Fibroblast of pulmonary artery (primary cell): ENCODE data around the gene NUP210L.
"Not testable (repeated sequence)": the region's sequence is repeated elsewhere in the genome, so short reads cannot be mapped to it uniquely, and the experiment has no call there.

ENCODE experiments used
- DNase-seq: peaks from one replicate; pipeline ENCODE4 v3.0.0-alpha.2; 2010; ENCODE audit warnings: low read depth
- H3K4me3 ChIP-seq: replicated peaks from 2 replicates; pipeline ENCODE4 v1.5.1; 2011; ENCODE audit warnings: low read depth, mild to moderate bottlenecking, control low read depth, low read length, moderate library complexity
- TF ChIP-seq, protein P1 (sequence below): IDR thresholded peaks from 2 replicates; pipeline ENCODE4 v1.5.1; 2011; ENCODE audit warnings: mild to moderate bottlenecking, control low read depth, low read length, inconsistent platforms; ENCODE audit errors: missing control alignments

Gene NUP210L

DNA sequence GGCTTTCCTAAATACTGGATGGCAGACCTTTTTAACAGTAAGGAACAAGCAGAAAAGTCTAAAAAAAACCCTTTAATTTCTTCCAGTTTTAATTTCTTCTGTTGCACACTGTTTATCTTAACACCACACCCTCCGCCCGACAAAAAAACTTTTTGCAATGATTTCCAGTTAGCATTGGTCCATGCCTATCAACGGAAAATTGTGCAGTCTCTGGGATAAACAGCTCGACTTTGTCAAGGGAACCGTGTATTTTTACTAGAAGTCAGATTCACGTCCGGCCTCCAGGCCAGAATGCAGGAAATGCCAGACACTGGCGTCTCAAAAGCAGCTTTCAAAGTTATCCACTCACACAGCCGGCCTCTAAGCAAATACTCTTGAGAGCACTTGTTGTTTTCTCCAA, 378 bp upstream of the NUP210L start:
- TF ChIP-seq, protein P1, sequence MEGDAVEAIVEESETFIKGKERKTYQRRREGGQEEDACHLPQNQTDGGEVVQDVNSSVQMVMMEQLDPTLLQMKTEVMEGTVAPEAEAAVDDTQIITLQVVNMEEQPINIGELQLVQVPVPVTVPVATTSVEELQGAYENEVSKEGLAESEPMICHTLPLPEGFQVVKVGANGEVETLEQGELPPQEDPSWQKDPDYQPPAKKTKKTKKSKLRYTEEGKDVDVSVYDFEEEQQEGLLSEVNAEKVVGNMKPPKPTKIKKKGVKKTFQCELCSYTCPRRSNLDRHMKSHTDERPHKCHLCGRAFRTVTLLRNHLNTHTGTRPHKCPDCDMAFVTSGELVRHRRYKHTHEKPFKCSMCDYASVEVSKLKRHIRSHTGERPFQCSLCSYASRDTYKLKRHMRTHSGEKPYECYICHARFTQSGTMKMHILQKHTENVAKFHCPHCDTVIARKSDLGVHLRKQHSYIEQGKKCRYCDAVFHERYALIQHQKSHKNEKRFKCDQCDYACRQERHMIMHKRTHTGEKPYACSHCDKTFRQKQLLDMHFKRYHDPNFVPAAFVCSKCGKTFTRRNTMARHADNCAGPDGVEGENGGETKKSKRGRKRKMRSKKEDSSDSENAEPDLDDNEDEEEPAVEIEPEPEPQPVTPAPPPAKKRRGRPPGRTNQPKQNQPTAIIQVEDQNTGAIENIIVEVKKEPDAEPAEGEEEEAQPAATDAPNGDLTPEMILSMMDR: no peak
- no peak overlapping the region for H3K4me3 ChIP-seq
- peak; percentile 89 for DNase-seq

DNA sequence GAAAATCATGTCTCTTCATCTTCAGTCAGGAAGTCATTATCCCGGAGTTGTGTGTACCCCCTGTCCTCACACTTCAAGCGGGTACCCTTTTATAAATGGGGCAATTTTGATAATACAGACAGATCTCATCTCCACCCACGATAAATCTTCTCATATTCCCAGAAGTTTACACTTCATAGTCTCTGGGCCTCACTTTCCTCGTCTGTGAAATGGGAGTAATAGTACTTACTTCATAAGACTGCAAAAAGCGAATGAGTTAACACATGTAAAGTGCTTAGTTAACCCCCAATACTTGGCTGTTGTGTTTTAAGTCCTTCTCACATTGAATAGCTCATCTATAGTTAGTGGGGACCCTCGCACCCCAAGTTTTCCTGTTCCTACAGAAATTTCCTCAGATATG, 820 bp downstream of the NUP210L start:
- TF ChIP-seq, protein P1: no peak

DNA sequence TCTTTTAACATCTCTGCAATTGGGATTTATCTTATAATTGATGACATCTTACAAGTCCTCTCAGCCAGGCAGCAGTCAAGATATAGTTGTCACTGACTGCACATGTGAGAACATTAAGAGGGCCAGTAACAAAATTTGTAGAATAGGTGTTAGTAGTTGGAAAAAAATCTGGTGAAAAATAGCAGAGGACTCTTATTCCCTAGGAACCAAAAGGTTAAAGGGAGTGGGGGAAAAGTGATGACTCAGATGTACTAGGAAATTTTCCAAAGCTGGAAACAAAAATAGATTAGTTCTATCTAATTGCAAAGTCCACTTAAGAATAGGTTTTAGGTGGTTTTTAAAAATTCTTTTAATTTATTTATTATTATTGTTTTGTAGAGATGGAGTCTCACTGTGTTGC, 3.6 kb downstream of the NUP210L start:
- peak; percentile 43 for DNase-seq
- TF ChIP-seq, protein P1: no peak
- no peak overlapping the region for H3K4me3 ChIP-seq

More for the DNA sequence above, 820 bp downstream of the NUP210L start:
- DNase-seq: no peak
- no peak overlapping the region for H3K4me3 ChIP-seq

DNA sequence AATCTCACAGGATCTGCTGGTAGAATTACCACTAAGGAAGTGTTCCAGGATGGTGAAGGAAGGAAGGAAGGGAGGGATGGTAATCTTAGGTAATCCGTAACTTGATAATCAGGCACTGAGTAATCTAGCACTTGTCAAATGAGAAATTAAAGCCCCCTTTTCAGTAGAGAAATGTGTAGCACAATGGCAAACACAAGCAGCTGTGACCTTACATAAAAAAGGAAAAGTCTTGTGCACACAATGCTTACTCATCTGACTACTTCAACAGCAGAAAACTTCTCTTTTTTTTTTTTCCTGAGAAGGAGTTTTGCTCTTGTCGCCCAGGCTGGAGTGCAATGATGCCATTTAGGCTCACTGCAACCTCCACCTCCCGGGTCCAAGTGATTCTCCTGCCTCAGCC, 6.1 kb downstream of the NUP210L start:
- TF ChIP-seq, protein P1: no peak
- no peak overlapping the region for H3K4me3 ChIP-seq
- peak; percentile 21 for DNase-seq

DNA sequence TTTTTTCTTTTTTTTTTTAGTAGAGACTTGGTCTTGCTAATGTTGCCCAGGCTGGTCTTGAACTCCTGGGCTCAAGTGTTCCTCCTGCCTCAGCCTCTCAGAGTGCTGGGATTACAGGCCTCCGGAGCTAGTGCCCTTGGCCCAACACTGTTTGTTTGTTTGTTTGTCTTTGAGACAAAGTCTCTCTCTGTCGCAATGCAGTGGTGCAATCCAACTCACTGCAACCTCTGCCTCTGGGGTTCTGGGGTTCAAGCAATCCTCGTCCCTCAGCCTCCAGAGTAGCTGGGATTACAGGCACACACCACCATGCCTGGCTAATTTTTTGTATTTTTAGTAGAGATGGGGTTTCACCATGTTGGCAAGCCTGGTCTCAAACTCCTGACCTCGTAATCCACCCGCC, 7.4 kb downstream of the NUP210L start:
- DNase-seq, H3K4me3 ChIP-seq: not testable (repeated sequence)

DNA sequence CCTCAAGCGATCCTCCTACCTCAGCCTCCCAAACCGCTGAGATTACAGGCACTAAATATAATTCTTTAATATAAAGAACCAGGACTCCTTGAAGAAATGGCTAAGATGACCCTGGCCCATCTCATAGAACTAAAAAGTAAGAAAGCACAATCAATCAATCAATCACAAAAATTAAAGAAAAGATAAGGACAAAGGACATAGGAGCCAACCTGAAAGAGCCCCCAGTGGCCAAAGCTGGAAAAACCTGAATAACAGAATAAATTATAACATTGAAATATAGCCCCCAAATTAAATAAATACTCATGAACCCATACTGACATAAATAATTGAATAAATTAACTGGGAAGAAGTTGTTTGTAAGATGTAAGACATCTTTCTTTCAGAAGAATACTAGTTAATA, 8.9 kb downstream of the NUP210L start:
- no peak for DNase-seq
- no peak overlapping the region for H3K4me3 ChIP-seq
- TF ChIP-seq, protein P1: peak; percentile 51

DNA sequence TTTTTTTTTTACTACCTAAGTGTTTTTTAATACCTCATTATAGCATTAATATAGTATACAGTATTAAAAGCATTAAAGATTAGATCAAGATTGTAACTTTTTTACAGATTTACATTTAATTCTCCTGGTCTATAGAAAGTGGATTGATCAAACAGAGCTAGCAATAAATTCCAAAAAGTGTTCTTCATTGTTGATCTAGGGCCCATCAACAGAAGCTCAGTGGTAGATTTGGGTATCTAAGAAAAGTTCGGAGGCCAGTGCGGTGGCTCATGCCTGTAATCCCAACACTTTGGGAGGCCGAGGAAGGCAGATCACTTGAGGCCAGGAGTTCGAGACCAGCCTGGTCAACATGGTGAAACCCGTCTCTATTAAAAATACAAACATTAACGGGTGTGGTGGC, 12.5 kb downstream of the NUP210L start:
- no peak overlapping the region for H3K4me3 ChIP-seq
- TF ChIP-seq, protein P1: no peak
- no peak for DNase-seq
